ENCODE data around the gene RPTOR.

DNA sequence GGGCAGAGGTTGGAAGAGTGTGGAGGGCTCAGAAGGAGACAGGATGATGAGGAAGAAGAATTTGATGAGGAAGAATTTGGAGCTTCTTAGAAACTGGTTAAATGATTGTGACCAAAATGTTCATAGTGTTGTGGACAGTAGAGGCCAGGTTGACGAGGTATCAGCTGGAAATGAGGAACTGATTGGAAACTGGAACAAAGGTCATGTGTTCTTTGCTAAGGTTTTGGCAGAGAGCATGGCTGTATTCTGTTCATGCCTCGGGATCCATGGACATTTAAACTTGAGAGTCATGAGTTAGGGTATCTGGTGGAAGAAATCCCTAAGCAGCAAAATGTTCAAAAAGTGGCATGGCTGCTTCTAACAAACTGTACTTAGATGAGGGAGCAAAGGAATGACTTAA is 466.3 kb downstream of the RPTOR start:
- TF ChIP-seq CTCF (conservative IDR thresholded peaks at IDR 0.05; ENCODE audit: low read length) (no peak), EZH2phosphoT487 (IDR thresholded peaks at IDR 0.05; ENCODE audit: borderline replicate concordance, low read depth, low read length) (no peak)

All from OCI-LY7 (cell line).